Coronary artery (tissue), 2 donors: ENCODE data around the gene PCDHGA5.

Source experiments
- DNase-seq: peaks from one replicate; pipeline ENCODE4 v3.0.0-alpha.2; 2017; ENCODE audit warnings: low spot score
- H3K27ac ChIP-seq, 2 donors: fragments of 200-600 bp; sonication (generic); one replicate each; pipeline ENCODE4 v1.5.1; 2016 to 2019
- H3K4me3 ChIP-seq: fragments of 200-600 bp; sonication (generic); 2 replicates; pipeline ENCODE4 v1.5.1; 2016; ENCODE audit warnings: mild to moderate bottlenecking, moderate library complexity
- TF ChIP-seq, protein P1 (sequence below): fragments of 200-600 bp; sonication (generic); IDR thresholded peaks from one replicate; pipeline ENCODE4 v1.5.1; 2019; ENCODE audit warnings: antibody characterized with exemption

PCDHGA5 gene

DNA sequence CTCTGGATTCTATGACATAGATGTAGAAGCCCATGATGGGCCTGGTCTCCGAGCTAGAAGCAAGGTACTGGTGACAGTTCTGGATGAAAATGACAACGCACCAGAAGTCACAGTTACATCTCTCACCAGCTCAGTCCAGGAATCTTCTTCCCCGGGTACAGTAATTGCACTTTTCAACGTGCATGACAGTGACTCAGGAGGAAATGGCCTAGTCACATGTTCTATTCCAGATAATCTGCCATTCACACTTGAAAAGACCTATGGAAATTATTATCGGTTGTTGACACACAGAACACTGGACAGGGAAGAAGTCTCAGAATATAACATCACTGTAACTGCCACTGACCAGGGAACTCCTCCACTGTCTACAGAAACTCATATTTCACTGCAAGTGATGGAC lies 7.8 kb upstream of the PCDHGA5 start:
- no peak overlapping the region for H3K27ac ChIP-seq
- TF ChIP-seq, protein P1, sequence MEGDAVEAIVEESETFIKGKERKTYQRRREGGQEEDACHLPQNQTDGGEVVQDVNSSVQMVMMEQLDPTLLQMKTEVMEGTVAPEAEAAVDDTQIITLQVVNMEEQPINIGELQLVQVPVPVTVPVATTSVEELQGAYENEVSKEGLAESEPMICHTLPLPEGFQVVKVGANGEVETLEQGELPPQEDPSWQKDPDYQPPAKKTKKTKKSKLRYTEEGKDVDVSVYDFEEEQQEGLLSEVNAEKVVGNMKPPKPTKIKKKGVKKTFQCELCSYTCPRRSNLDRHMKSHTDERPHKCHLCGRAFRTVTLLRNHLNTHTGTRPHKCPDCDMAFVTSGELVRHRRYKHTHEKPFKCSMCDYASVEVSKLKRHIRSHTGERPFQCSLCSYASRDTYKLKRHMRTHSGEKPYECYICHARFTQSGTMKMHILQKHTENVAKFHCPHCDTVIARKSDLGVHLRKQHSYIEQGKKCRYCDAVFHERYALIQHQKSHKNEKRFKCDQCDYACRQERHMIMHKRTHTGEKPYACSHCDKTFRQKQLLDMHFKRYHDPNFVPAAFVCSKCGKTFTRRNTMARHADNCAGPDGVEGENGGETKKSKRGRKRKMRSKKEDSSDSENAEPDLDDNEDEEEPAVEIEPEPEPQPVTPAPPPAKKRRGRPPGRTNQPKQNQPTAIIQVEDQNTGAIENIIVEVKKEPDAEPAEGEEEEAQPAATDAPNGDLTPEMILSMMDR: no peak
- H3K4me3 ChIP-seq: no peak overlapping the region
- DNase-seq: no peak

DNA sequence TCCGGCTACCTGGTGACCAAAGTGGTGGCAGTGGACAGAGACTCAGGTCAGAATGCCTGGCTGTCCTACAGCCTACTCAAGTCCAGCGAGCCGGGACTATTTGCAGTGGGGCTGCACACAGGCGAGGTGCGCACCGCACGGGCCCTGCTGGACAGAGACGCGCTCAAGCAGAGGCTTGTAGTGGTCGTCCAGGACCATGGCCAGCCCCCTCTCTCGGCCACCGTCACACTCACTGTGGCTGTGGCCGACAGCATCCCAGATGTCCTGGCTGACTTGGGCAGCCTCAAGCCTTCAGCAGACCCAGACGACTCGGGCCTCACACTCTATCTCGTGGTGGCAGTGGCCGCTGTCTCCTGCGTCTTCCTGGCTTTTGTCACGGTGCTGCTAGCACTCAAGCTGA lies 7.0 kb upstream of the PCDHGA5 start:
- DNase-seq: no peak
- TF ChIP-seq, protein P1: no peak
- no peak overlapping the region for H3K27ac ChIP-seq
- H3K4me3 ChIP-seq: peak overlapping the region; percentile 45

DNA sequence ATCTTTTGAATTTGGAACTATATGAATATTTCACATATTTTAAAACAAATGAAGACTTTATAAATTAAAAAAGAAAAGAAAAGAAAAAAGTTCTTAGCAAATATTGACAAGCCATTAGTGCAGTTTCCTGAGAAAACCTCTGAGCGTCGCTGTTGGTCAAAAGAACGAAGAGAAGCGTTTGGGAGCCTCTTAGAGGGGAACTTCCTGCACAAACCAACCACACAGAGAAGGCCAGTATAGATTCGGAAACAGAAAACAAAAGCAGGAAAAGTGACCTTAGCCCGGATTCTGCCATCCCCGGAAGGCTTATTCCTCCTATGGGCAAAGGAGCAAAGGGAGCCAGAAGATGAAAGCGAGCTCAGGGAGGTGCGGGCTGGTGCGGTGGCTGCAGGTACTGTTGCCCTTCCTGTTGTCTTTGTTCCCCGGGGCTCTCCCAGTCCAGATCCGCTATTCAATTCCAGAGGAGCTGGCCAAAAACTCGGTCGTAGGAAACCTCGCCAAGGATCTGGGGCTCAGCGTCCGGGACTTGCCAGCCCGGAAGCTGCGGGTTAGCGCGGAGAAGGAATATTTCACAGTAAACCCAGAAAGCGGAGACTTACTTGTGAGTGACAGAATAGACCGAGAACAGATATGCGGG lies 4.1 kb upstream of the PCDHGA5 start, which contains the start of gene PCDHGB2:
PCDHGB2 (plus strand) TSS at position 205 of the 637 bp plus-strand sequence; CDS start at position 347, 142 bp downstream.
- no peak for DNase-seq
- TF ChIP-seq, protein P1: no peak

DNA sequence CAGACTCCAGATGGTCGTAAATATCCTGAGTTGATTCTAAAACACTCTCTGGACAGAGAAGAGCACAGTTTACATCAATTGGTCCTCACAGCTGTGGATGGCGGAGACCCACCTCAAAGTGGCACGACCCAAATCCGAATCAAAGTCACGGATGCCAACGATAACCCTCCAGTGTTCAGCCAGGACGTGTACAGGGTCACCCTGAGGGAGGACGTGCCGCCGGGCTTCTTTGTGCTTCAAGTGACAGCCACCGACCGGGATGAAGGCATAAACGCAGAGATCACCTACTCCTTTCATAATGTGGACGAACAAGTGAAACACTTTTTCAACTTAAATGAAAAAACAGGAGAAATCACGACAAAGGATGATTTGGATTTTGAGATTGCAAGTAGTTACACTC lies 3.3 kb upstream of the PCDHGA5 start:
- Histone ChIP-seq H3K27ac (no peak overlapping the region), H3K4me3 (peak overlapping the region; percentile 49)
- TF ChIP-seq, protein P1: no peak
- no peak for DNase-seq

More for the DNA sequence above, 4.1 kb upstream of the PCDHGA5 start, which contains the start of gene PCDHGB2:
- peak within 1 kb of the TSS; percentile 49 for H3K4me3 ChIP-seq
- no peak within 1 kb of the TSS for H3K27ac ChIP-seq

DNA sequence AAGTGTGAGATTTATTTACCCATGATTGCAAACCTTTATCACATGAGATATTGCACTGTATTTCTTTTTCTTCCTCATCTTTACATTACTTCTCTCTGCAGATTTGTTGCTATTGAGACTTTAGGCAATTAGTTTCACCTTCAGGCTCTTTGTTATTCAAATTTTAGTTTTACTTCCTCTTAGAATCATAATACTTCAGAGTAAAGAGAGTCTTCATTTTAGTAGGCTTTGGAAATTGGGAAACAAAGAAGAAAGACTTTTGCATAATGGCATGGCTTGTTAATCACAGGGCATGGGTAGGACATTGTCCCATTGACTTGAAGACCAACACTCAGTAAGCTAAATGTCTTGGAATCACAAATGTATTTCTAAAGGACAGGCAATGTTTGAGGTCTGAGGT lies 1.2 kb upstream of the PCDHGA5 start:
- Histone ChIP-seq H3K4me3 (no peak overlapping the region), H3K27ac (no peak overlapping the region)
- no peak for DNase-seq
- TF ChIP-seq, protein P1: no peak

DNA sequence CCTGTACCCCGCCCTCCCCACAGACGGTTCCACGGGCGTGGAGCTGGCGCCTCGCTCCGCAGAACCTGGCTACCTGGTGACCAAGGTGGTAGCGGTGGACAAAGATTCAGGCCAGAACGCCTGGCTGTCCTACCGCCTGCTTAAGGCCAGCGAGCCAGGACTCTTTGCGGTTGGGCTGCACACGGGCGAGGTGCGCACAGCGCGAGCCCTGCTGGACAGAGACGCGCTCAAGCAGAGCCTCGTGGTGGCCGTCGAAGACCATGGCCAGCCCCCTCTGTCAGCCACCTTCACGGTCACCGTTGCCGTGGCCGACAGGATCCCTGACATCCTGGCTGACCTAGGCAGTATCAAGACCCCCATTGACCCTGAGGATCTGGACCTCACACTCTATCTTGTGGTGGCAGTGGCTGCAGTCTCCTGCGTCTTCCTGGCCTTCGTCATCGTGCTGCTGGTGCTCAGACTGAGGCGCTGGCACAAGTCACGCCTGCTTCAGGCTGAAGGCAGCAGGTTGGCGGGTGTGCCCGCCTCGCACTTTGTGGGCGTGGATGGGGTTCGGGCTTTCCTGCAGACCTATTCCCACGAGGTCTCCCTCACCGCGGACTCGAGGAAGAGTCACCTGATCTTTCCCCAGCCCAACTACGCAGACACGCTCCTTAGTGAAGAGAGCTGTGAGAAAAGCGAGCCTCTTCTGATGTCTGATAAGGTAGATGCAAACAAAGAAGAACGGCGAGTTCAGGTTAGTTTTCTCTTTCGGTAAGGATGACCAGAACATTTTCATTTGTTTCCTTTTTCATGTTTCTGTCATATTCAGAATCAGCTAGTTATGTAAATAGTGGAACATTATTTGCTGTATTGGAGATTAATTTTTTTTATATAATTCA lies 2.3 kb downstream of the PCDHGA5 start:
- no peak for DNase-seq
- TF ChIP-seq, protein P1: no peak
- H3K27ac ChIP-seq: no peak overlapping the region
- peak overlapping the region; percentile 19 for H3K4me3 ChIP-seq
